CD4-positive, alpha-beta T cell treated with Interleukin-6 at 100 ng/mL for 8 hours (primary cell): ENCODE measurements around the gene SPN.
"Not testable (repeated sequence)": the region's sequence is repeated elsewhere in the genome, so short reads cannot be mapped to it uniquely, and the experiment has no call there.

ENCODE experiments used
- DNase-seq: peaks from one replicate; pipeline ENCODE4 v3.0.0-alpha.2; 2020; ENCODE audit warnings: mixed read lengths, low spot score

SPN gene

DNA sequence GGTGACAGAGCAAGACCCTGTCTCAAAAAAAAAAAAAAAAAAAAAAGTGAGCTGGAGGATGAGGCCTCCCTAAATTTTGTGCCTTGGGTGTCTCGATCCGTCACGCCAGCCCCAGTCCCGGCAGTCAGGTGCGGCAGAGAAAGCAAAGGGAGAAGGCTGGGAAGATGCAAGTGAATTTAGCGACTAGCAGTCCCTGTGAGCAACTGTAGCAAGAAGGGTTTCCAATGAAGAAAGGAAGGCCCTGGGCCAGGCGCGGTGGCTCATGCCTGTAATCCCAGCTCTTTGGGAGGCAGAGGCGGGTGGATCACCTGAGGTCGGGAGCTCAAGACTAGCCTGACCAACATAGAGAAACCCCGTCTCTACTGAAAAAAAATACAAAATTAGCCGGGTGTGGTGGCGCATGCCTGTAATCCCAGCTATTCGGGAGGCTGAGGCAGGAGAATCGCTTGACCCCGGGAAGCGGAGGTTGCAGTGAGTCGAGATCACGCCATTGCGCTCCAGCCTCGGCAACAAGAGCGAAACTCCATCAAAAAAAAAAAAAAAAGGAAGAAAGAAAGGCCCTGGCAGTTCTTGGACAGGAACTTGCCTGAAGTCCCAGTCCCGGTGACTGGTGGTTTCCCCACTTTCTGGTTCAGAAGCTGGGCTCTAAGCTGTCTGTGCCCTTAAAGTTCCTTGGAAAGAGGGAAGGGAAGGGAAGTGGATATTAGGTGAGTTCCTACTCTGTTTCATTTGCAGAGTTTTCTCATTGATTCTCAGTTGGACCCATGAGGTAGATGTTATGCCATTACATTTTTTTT lies 14.1 kb downstream of the SPN start:
- no peak for DNase-seq

DNA sequence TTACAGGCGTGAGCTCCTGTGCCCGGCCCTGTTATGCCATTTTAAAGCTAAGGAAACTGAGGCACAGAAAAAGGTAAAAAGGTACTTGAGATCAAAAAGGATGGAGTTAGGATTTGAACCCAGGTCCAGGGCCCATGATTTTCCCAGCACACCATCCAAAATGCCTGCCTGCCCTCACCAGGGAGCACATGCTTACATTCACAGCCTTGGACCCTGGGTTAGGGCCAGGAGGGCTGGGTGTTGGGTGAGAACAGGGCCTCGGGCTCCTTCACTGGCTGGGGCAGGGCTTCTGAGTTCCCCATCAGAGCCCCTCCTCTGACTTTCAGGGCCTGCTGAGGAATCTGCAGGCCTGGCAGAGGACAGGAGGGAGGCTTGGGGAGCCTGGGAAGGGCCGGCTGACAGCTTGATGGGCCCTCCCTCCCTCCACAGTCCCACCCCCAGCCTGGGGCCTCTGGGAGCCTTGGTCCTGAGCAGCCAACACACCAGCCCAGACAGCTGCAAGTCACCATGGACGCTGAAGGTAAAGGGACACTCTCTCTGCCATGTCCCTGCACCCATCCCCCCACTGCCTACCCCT lies 15.7 kb downstream of the SPN start, which contains the start of gene QPRT:
TSS of gene QPRT (plus strand) at position 490 of the 577 bp plus-strand sequence. CDS start at position 508, 18 bp downstream.
- DNase-seq = no peak

DNA sequence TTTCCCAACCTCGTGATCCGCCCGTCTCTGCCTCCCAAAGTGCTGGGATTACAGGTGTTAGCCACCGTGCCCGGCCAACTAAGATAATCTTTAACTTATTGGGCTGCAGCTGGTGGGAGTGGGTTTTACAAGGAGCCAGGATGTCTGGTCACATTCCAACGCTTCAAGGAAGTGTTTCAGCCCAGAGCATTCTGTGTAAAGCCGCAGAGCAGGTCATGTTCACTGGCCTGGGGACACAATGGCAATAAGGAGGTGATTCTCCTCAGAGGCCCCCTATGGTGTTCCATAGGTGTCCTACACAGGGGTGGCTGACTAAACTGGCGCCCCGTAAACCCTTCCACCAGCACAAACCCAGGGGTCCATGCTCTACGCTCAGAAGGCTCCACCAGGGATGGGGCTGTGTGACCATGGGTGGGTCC lies 17.1 kb downstream of the SPN start:
- no peak for DNase-seq

DNA sequence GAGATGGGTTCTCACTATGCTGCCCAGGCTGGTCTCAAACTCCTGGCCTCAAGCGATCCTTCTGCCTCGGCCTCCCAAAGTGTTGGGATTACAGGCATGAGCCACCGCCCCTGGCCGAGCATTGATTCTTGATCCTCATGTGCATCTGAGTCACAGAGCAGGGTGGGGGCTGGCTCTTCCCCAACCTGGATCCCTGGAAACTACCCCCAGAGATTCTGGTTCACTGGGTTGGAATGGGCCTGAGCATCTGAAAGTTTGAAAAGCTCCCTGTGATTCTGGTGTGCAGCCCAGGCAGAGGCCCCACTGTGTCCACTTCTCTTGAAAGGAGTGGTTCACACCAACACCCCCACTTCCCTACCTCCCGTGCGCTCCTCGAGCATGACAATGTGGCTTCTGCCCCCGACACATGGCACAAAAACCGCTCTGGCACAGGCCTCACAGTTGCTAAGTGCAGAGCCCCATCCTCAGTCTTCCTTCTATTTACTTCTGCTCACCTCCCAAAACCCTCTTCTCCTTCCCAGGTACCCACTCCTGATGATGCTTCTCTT lies 20.6 kb downstream of the SPN start:
- DNase-seq = no peak

DNA sequence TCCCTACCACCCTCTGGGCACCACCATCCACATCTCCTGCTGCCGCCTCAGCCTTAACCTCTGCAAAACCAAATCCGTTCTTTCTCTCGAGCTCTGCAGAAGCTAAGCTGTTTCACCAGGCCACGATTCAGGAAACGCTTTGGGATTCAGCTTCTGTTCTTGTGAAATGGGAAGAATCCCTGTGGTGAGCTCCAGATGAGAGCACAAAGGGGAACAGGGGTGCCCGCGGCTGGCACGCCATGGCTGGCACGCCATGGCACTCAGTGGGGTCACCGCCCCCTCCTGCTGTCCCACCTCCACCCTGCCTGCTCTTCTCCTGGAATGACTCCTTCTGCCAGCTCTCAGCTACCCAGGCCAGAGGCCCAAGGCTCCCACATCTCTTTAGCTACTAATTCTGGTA lies 21.6 kb downstream of the SPN start:
- DNase-seq = no peak

DNA sequence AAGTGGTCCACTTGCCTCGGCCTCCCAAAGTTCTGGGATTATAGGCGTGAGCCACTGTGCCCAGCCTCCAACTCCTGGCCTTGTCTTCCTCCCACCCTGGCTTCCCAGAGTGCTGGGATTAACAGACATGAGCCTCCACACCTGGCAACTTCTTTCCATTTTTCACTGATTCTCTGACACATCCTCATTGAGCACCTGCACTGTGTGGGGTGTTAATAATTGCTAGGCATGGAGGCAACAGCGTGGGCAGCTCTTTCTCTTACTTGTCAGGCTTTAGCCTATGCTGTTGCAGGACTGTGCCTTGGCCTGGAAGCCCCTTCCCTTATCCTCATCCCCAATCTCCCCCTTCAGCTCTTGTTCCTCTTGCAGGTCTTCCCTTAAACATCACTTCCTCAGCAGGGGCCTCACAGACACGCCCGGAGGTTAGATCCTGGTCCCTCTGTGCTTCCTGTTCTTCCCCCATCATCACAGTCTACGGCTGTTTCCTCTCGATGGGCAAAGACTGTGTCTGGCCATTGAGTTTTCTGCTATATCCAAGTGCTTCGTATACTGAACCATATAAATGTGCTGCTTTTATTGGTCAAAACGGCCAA lies 23.8 kb downstream of the SPN start:
- no peak for DNase-seq

DNA sequence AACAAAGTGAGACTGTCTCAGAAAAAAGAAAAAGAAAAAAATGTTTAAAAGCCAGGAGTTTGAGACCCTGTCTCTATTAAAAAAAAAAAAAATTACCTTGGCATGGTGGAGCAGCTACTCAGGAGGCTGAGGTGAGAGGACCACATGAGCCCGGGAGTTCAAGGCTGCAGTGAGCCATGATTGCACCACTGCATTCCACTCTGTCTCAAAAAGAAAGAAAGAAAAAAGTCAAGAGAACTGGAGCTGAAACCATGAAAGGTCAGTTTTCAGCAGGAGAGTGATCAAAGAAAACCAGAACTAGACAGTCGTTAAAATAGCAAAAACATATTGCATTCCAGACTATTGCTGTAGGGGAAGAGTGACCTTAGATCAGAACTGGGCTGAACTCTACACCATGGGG lies 24.7 kb downstream of the SPN start:
- DNase-seq = no peak

DNA sequence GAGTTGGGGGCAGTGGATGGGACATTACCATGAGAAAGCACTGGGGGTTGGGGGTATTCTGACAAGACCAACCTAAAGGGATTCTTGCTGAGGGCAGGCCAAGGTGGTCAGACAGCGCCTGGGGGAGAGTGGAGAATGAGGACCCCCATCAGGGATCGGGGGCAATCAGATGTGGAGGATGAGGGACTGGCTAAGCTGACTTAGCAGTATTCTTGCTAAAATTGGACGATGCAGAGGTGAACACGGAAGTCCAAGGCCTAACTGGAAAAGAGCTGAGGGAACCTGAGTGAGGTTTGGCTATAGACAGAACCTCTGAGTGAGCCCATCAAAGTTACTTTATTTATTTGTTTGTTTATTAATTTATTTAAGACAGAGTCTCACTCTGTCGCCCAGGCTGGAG lies 25.1 kb downstream of the SPN start:
- no peak for DNase-seq

DNA sequence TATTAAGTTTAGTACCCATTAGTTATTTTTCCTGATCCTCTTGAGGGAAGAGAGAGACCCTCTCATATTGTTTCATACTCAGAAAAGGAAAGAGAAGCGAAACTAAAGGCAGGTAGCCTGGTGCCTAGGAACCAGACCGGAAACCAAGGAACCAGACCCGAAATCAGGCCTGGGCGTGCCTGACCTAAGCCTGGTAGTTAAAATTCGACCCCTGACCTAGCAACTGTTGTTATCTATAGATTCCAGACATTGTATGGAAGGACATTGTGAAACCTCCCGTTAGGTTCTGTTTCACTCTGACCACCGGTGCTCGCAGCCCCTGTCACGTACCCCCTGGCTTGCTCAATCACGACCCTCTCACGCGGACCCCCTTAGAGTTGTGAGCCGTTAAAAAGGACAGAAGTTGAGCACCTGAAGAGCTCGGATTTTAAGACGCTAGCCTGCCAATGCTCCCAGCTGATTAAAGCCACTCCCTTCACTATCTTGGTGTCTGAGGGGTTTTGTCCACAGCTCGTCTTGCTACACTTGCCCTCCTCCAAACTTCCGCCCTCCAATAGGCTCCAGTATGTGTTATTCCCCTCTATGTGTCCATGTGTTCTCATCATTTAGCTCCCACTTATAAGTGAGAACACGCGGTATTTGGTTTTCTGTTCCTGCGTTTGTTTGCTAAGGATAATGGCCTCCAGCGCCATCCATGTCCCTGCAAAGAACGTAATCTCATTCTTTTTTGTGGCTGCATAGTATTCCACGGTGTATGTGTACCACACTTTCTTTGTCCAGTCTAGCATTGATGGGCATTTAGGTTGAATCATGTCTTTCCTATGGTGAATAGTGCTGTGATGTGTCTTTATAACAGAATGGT lies 26.7 kb downstream of the SPN start:
- DNase-seq = not testable (repeated sequence)

DNA sequence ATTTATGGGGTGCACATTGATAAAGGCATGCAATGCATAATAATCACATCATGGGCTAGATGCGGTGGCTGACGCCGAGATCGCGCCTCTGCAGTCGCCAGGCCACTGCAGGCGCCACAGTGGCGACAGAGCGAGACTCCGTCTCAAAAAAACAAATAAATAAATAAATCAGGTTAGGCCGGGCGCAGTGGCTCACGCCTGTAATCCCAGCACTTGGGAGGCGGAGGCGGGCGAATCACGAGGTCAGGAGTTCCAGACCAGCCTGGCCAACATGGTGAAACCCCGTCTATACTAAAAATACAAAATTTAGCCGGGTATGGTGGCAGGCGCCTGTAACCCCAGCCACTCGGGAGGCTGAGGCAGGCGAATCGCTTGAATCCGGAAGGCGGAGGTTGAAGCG lies 29.6 kb downstream of the SPN start:
- DNase-seq = not testable (repeated sequence)

DNA sequence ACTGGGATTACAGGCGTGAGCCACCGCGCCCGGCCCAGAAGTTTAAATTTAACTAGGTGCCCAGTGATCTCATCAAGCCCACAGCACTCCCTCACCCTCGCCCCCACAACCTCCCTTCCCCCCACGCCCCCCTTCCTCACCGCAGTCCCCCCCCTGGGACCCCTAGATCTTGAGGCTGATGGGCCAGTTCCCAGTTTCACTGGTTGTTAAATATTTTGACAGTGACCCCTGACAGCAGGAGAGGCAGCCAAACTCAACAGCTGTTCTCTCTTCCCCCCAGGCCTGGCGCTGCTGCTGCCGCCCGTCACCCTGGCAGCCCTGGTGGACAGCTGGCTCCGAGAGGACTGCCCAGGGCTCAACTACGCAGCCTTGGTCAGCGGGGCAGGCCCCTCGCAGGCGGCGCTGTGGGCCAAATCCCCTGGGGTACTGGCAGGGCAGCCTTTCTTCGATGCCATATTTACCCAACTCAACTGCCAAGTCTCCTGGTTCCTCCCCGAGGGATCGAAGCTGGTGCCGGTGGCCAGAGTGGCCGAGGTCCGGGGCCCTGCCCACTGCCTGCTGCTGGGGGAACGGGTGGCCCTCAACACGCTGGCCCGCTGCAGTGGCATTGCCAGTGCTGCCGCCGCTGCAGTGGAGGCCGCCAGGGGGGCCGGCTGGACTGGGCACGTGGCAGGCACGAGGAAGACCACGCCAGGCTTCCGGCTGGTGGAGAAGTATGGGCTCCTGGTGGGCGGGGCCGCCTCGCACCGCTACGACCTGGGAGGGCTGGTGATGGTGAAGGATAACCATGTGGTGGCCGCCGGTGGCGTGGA lies 31.5 kb downstream of the SPN start:
- no peak for DNase-seq

DNA sequence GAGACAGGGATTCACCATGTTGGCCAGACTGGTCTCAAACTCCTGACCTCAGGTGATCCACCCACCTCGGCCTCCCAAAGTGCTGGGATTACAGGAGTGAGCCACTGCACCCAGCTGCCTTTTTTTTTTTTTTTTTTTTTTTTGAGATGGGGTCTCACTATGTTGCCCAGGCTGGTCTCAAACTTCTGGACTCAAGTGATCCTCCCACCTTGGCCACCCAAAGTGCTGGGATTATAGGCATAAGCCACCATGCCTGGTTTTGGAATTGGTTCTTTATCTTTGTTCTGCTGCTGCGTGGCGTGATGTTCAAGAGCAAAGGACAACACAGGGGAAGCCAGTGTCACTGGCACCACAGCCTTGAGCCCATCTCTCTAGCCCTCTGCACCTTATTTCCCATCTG lies 32.6 kb downstream of the SPN start:
- not testable (repeated sequence) for DNase-seq

DNA sequence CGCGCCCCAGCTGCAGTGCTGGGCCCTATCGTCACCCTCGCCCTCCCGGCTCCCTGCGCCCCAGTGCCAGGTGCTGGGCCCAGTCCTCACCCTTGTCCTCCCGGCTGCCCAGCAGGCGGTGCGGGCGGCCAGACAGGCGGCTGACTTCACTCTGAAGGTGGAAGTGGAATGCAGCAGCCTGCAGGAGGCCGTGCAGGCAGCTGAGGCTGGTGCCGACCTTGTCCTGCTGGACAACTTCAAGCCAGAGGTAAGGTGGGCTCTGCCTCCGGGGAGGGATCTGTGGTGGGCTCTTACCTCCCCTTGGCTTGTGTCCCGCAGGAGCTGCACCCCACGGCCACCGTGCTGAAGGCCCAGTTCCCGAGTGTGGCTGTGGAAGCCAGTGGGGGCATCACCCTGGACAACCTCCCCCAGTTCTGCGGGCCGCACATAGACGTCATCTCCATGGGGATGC lies 33.9 kb downstream of the SPN start:
- DNase-seq = no peak

DNA sequence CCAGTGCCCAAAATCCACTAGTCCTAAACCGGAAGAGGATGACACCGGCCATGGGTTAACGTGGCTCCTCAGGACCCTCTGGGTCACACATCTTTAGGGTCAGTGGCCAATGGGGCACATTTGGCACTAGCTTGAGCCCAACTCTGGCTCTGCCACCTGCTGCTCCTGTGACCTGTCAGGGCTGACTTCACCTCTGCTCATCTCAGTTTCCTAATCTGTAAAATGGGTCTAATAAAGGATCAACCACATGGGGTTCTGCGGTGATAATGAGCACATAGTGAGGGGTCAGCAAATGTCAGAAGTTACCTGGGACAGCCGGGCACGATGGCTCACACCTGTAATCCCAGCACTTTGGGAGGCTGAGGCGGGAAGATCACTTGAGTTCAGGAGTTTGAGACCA lies 34.3 kb downstream of the SPN start:
- no peak for DNase-seq

DNA sequence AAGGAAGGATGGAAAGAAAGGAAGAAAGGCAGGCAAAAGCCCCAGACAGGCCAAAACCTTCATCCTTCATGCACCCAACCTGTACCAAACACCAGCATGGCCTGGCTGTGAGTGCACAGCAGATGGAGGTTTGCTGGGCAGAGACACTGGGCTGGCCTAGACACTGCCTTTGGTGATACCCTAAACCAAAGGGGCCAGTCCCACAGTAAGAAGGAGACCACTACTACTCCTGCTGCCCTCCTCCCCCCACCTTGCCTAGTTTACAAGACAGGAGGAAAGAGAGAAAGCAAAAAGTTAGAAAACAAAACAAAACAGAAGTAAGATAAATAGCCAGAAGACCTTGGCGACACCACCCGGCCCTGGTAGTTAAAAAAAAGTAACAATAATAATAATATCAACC lies 35.0 kb downstream of the SPN start:
- DNase-seq = no peak

DNA sequence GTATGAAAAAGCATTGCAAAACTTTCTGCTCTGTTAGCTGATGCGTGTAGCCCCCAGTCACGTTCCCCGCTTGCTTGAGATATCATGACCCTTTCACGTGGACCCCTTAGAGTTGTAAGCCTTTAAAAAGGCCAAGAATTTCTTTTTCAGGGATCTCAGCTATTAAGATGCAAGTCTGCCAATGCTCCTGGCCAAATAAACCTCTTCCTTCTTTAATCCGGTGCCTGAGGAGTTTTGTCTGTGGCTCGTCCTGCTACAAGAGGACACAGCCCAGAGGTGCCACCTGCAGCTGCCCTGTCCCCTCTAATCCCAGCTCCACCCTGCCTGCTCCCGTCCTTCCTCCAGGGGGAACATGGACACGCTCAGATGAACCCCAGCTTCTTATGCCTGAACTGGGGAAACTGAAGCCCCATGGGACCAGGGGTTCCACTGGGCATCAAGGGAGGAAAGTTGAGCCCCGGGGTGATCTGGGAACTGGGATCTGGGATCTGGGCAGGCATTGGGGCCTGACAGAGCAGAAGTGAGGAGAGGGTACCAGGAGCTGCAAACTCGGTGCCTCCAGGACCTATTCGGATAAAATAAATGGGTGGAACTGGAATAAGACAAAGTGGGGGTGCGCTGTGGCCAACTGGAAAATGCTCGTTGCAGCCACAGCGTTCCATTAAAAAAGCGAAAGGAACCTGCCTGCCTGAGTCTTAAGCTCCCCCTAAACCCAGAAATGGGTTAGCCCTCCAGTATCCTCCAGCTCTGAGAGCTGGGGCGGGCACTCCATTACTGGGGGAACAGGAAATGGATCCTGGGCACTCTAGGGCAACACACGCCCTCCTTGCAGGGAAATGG lies 35.7 kb downstream of the SPN start:
- no peak for DNase-seq

DNA sequence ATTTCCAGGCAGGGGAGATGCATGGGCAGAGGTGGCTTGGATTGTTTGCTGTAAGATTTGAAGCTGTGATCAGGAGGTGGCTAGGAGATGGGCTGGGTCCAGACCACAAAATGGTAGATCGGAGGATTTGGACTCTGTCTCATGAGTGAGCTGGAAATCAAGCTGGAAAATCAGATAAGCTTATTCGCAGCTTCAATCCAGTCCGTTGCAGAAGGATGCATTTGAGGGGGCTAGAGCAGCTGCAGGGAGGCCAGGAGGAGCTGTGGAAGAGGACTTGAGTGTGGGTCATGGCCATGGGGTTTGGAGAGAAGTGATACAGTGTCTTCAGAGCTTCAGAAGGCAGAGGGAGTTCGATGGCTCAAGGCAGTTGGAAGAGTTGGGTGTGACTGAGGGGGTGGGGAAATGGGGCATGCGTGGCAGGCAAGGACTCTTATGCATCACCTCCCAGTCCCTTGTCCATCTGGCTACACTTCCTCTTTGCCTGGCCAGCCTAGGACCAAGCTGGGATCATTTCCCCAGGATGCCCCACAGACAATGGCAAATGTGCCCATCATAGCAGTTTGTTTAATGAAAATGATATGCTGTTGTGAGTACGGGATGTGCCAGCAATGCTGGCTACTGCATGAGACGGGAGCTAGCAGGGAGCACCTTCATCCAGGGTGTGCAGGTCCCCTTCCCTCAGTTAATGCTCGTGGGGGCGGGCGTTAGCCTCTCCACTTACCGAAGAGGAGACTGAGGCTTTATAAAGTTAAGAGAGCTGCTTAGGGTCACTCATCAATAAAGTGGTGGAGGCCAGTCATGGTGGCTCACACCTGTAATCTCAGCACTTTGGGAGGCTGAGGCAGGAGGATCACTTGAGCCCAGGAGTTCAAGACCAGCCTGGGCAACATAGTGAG lies 36.5 kb downstream of the SPN start:
- DNase-seq = no peak

DNA sequence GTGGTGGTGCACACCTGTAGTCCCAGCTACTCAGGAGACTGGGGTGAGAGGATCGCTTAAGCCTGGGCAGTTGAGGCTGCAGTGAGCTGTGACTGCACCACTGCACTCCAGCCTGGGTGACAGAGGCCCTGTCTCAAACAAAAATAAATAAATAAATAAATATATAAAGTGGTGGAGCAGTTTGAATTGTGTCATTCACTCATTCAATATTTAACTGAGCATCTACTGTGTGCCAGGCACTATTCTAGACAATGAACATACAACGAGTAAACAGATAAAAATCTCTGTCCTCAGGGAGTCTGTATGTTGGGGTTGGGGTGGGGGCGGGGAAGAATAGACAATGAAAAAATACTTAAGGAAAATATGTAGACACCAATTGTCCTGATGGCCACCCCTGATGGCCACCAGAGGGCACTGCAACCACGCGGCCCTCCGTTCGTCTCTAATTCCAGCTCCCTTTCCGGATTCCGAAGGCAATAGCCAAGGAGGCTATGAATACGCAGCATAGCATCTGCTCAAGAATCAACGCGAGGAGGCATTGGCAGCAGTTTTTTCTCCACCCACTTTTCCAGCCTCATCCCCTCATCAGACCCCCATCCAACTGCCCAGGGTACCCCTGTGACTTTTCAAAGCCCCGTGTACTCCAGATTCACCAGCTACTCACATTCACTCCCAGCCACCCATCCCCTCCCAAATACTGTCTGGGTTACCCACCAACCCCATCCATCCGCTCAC lies 37.4 kb downstream of the SPN start:
- DNase-seq = peak; percentile 79

DNA sequence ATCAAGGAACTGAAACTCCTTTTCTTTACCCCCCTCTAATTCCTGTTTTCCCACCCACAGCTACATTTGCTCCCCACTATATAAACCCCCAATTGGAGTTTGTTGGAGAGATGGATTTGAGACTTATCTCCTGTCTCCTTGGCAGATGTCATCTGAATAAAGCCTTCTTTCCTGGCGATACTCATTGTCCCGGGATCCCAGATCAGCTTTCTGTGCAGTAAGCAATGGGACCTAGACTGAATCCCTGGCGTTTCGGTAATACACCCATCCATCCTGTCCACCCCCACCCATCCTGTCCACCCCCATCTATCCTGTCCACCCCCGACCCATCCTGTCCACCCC lies 38.1 kb downstream of the SPN start:
- DNase-seq = no peak
